SK-N-MC (cell line): Measurements from ENCODE around the gene SKAP2.

ENCODE experiments used
- EZH2 ChIP-seq: fragments of 200-600 bp; sonication (generic); IDR thresholded peaks from one replicate; pipeline ENCODE4 v1.6.1; 2017; ENCODE audit warnings: antibody characterized with exemption
- FOXP2 ChIP-seq: optimal IDR thresholded peaks from 2 replicates; pipeline ENCODE3; 2011; ENCODE audit warnings: mild to moderate bottlenecking, moderate library complexity; ENCODE audit not compliant: insufficient read depth; ENCODE audit errors: extremely low read length, control extremely low read depth

- no peak for TF ChIP-seq FOXP2
- no peak for TF ChIP-seq EZH2
Observed at GRCh38 chr7:26899519-26899918, 35.1 kb upstream of the SKAP2 start.
